B cell (primary cell): ENCODE measurements around the gene ANGPT4. TPM values are rescaled to one million over a fixed set of nuclear protein-coding genes. Genes with fewer than 3 reads are reported as not detected.

Experiments
- ATAC-seq: fragments of 200-7000 bp; cut with Tn5 transposase; one replicate; pipeline ENCODE4 v1.10.0; 2021; ENCODE audit warnings: low read depth, mild to moderate bottlenecking, moderate number of reproducible peaks, moderate library complexity
- CTCF ChIA-PET: fragments of 350-600 bp; sonication (Branson Sonifier 250); formaldehyde crosslinking; loops from one replicate; lab custom pipeline; 2021; ENCODE audit warnings: antibody characterized with exemption, inconsistent platforms; lab: Charles Lee
- POLR2A ChIA-PET: fragments of 350-600 bp; sonication (Branson Sonifier 250); formaldehyde crosslinking; loops from one replicate; lab custom pipeline; 2021; ENCODE audit warnings: antibody characterized with exemption; lab: Charles Lee
- DNase-seq: peaks from one replicate; pipeline ENCODE4 v3.0.0; 2013
- H2AFZ ChIP-seq: 2 replicates; pipeline ENCODE4 v1.6.1; 2012; ENCODE audit warnings: mild to moderate bottlenecking, low read depth, low read length; ENCODE audit not compliant: insufficient read depth, poor library complexity, severe bottlenecking
- H3K27ac ChIP-seq, 2 donors: 1 replicate in 1 of 2; 2 replicates in 1 of 2; pipeline ENCODE4 v1.5.1; 2012 to 2013; ENCODE audit warnings: low read length in 2 of 2, mild to moderate bottlenecking in 2 of 2, moderate library complexity in 1 of 2
- H3K27me3 ChIP-seq, 4 experiments: fragments of 200-600 bp in 1 of 4; sonication (generic) in 1 of 4; replicated peaks in 1 of 4; 1 replicate in 2 of 4; 2 replicates in 2 of 4; pipeline versions ENCODE4 v1.6.1 to v1.7.0; 2013 to 2016; ENCODE audit warnings: low read length in 3 of 4, mild to moderate bottlenecking in 2 of 4, mixed read lengths in 1 of 4, moderate library complexity in 1 of 4; ENCODE audit not compliant: insufficient read depth in 4 of 4, control insufficient read depth in 3 of 4; ENCODE audit errors: control extremely low read depth in 1 of 4
- H3K36me3 ChIP-seq, 2 experiments: replicated peaks in 1 of 2; 1 replicate in 1 of 2; 2 replicates in 1 of 2; pipeline versions ENCODE4 v1.6.1 to v1.7.1; 2013; ENCODE audit warnings: low read length in 1 of 2; ENCODE audit not compliant: insufficient read depth in 2 of 2, control insufficient read depth in 1 of 2; ENCODE audit errors: control extremely low read depth in 1 of 2, extremely low read depth in 1 of 2
- H3K4me1 ChIP-seq, 2 donors: fragments of 200-600 bp in 1 of 2; sonication (generic) in 1 of 2; 1 replicate in 1 of 2; 2 replicates in 1 of 2; pipeline versions ENCODE4 v1.5.1 to v1.6.1; 2013 to 2017; ENCODE audit warnings: low read length in 2 of 2; ENCODE audit not compliant: control insufficient read depth in 2 of 2, insufficient read depth in 2 of 2
- H3K4me2 ChIP-seq: replicated peaks from 2 replicates; pipeline ENCODE3; 2012; ENCODE audit warnings: mild to moderate bottlenecking, low read depth, low read length; ENCODE audit not compliant: poor library complexity, severe bottlenecking
- H3K4me3 ChIP-seq, 5 experiments: fragments of 200-600 bp in 1 of 5; sonication (generic) in 1 of 5; 1 replicate in 3 of 5; 2 replicates in 2 of 5; pipeline versions ENCODE4 v1.5.1 to v1.7.0; 2011 to 2016; ENCODE audit warnings: low read length in 4 of 5, mild to moderate bottlenecking in 4 of 5, low read depth in 2 of 5, control low read depth in 1 of 5, moderate library complexity in 1 of 5; ENCODE audit not compliant: insufficient read depth in 1 of 5; ENCODE audit errors: control extremely low read depth in 1 of 5, extremely low read depth in 1 of 5
- H3K79me2 ChIP-seq: fragments of 200-600 bp; sonication (generic); one replicate; pipeline ENCODE4 v1.6.0; 2016; ENCODE audit warnings: low read length; ENCODE audit not compliant: control insufficient read depth, insufficient read depth
- H3K9ac ChIP-seq: fragments of 200-600 bp; sonication (generic); 2 replicates; pipeline ENCODE4 v1.6.1; 2017; ENCODE audit warnings: mild to moderate bottlenecking, low read length, moderate library complexity
- H3K9me3 ChIP-seq, 3 donors: one replicate each; pipeline versions ENCODE4 v1.6.1 to v1.7.1; 2013; ENCODE audit warnings: low read length in 2 of 3; ENCODE audit not compliant: control insufficient read depth in 2 of 3, insufficient read depth in 1 of 3; ENCODE audit errors: control extremely low read depth in 1 of 3
- H4K20me1 ChIP-seq: 2 replicates; pipeline ENCODE4 v1.6.0; 2012; ENCODE audit warnings: mild to moderate bottlenecking, low read length; ENCODE audit not compliant: insufficient read depth, control insufficient read depth, poor library complexity, severe bottlenecking
- H3K27ac Mint-ChIP-seq: one replicate; pipeline ENCODE4 v1.8.0; 2021; ENCODE audit warnings: mixed read lengths
- H3K27me3 Mint-ChIP-seq: one replicate; pipeline ENCODE4 v1.8.0; 2021; ENCODE audit warnings: mixed read lengths
- H3K4me1 Mint-ChIP-seq: one replicate; pipeline ENCODE4 v1.8.0; 2021; ENCODE audit warnings: mixed read lengths
- H3K4me3 Mint-ChIP-seq: one replicate; pipeline ENCODE4 v1.8.0; 2021; ENCODE audit warnings: mixed read lengths
- H3K9me3 Mint-ChIP-seq: one replicate; pipeline ENCODE4 v1.8.0; 2022; ENCODE audit warnings: mixed read lengths; ENCODE audit not compliant: insufficient read depth
- CTCF ChIP-seq: fragments of 200-600 bp; IDR thresholded peaks from one replicate; pipeline ENCODE4 v1.8.0; 2022; ENCODE audit warnings: antibody characterized with exemption, mild to moderate bottlenecking
- EZH2 ChIP-seq: IDR thresholded peaks from 2 replicates; pipeline ENCODE4 v1.6.1; 2012; ENCODE audit warnings: borderline replicate concordance, low read depth, mild to moderate bottlenecking, moderate library complexity, low read length; ENCODE audit not compliant: insufficient read depth, poor library complexity, severe bottlenecking
- WGBS: methylation state at CpG from one replicate; pipeline ENCODE4 v1.1.5; 2013; ENCODE audit warnings: missing lambda C conversion rate; ENCODE audit not compliant: insufficient coverage; 5-methylcytosine and 5-hydroxymethylcytosine counted together
- intact Hi-C: fragments of 100-400 bp; cut with micrococcal nuclease; formaldehyde crosslinking; loops from one replicate; pipeline ENCODE4 v1.10.0; 2022
- polyA plus RNA-seq: library from polyadenylated mRNA; depleted of rRNA; stranded (reverse); fragments of >200 nt; gene quantifications from 2 replicates; pipeline ENCODE4 v1.2.3, GENCODE V29; 2012
- total RNA-seq, 2 donors: library from RNA; stranded (reverse); fragments of 120-200 nt in 1 of 2; gene quantifications; 1 replicate in 1 of 2; 2 replicates in 1 of 2; pipeline versions ENCODE4 v1.2.3 to v1.2.4, GENCODE V29; 2013 to 2022

Gene ANGPT4
- total and polyA plus RNA-seq, 2 donors (not counting 1 experiment from before 2014, with no cell fraction given) = not detected

GRCh38 chr20:889106-889505 lies 27.0 kb downstream of the ANGPT4 start:
- Mint-ChIP-seq H3K9me3 (no peaks in the 10 kb centered on the region), H3K27me3 (peaks cover 57% of the 10 kb centered on the region), H3K4me1 (peaks cover 29% of the 10 kb centered on the region), H3K4me3 (no peak overlapping the region), H3K27ac (no peak overlapping the region)
- H4K20me1 ChIP-seq = no peaks in the 10 kb centered on the region
- ATAC-seq (no peak), DNase-seq (no peak)
- H3K4me1 ChIP-seq = peaks cover 13 to 29% of the 10 kb centered on the region in 2 donors
- WGBS = 100% methylated on average over 1 of the region's 5 CpGs
- H3K4me3 ChIP-seq = no peak overlapping the region
- H3K27me3 ChIP-seq = peaks cover 0 to 13% (median 6%) of the 10 kb centered on the region in 4 experiments
- no peaks in the 10 kb centered on the region for H3K9me3 ChIP-seq
- no peaks in the 10 kb centered on the region for H3K36me3 ChIP-seq
- no peak overlapping the region for H3K9ac ChIP-seq
- H3K79me2 ChIP-seq = no peaks in the 10 kb centered on the region
- no peak overlapping the region for H3K27ac ChIP-seq
- ChIA-PET CTCF (no interaction called here), POLR2A (no interaction called here)
- intact Hi-C loops = no loop called here
- TF ChIP-seq CTCF (no peak), EZH2 (no peak)
- H2AFZ ChIP-seq = no peak overlapping the region
- H3K4me2 ChIP-seq = no peak overlapping the region

GRCh38 chr20:888057-888456 lies 28.1 kb downstream of the ANGPT4 start:
- intact Hi-C loops = no loop called here

More at GRCh38 chr20:888057-888456, 28.1 kb downstream of the ANGPT4 start:
- peaks cover 0 to 17% (median 6%) of the 10 kb centered on the region in 4 experiments for H3K27me3 ChIP-seq
- H3K27ac Mint-ChIP-seq = no peak overlapping the region
- ATAC-seq (no peak), DNase-seq (no peak)
- H3K4me1 ChIP-seq = peaks cover 13 to 21% of the 10 kb centered on the region in 2 donors
- H3K9me3 Mint-ChIP-seq = no peaks in the 10 kb centered on the region
- H3K36me3 ChIP-seq = no peaks in the 10 kb centered on the region
- H3K4me3 ChIP-seq = no peak overlapping the region
- 95% methylated on average over 2 of the region's 2 CpGs for WGBS
- H3K4me1 Mint-ChIP-seq = peaks cover 21% of the 10 kb centered on the region
- no peaks in the 10 kb centered on the region for H3K79me2 ChIP-seq
- no peak overlapping the region for H3K9ac ChIP-seq
- ChIA-PET POLR2A (no interaction called here), CTCF (interaction anchor here (1.6 kb wide), 1 partner anchor 67 kb away, joined by 4 read pairs; no protein-coding TSS in a partner anchor)
- H3K27ac ChIP-seq = no peak overlapping the region
- H3K4me3 Mint-ChIP-seq = no peak overlapping the region
- no peak overlapping the region for H2AFZ ChIP-seq
- H3K4me2 ChIP-seq = no peak overlapping the region
- TF ChIP-seq CTCF = no peak
- no peak for TF ChIP-seq EZH2
- H3K27me3 Mint-ChIP-seq = peaks cover 52% of the 10 kb centered on the region
- H3K9me3 ChIP-seq = no peaks in the 10 kb centered on the region
- no peaks in the 10 kb centered on the region for H4K20me1 ChIP-seq
